Memory B cell (primary cell): ENCODE measurements around the gene ZIC2.
A peak's percentile ranks its signal among the peaks of the same experiment; 100 is the strongest.

Experiments used
- ATAC-seq: fragments of 150-1000 bp; cut with Tn5 transposase; 2 replicates; pipeline ENCODE4 v1.10.0; 2021; ENCODE audit warnings: low read depth, mild to moderate bottlenecking, moderate library complexity
- DNase-seq, 2 donors: peaks; one replicate each; pipeline ENCODE4 v3.0.0; 2022; ENCODE audit warnings: low spot score in 2 of 2
- H3K27ac Mint-ChIP-seq: one replicate; pipeline ENCODE4 v1.8.0; 2022; ENCODE audit warnings: mild to moderate bottlenecking, moderate library complexity, mixed read lengths
- H3K27me3 Mint-ChIP-seq: one replicate; pipeline ENCODE4 v1.8.0; 2022; ENCODE audit warnings: mixed read lengths
- H3K36me3 Mint-ChIP-seq: one replicate; pipeline ENCODE4 v1.8.0; 2022; ENCODE audit warnings: mild to moderate bottlenecking, mixed read lengths
- H3K4me1 Mint-ChIP-seq: one replicate; pipeline ENCODE4 v1.8.0; 2022; ENCODE audit warnings: mixed read lengths
- H3K4me3 Mint-ChIP-seq: one replicate; pipeline ENCODE4 v1.8.0; 2022; ENCODE audit warnings: mild to moderate bottlenecking, moderate library complexity, mixed read lengths
- H3K9me3 Mint-ChIP-seq: one replicate; pipeline ENCODE4 v1.8.0; 2022; ENCODE audit warnings: mixed read lengths

ZIC2 gene

DNA sequence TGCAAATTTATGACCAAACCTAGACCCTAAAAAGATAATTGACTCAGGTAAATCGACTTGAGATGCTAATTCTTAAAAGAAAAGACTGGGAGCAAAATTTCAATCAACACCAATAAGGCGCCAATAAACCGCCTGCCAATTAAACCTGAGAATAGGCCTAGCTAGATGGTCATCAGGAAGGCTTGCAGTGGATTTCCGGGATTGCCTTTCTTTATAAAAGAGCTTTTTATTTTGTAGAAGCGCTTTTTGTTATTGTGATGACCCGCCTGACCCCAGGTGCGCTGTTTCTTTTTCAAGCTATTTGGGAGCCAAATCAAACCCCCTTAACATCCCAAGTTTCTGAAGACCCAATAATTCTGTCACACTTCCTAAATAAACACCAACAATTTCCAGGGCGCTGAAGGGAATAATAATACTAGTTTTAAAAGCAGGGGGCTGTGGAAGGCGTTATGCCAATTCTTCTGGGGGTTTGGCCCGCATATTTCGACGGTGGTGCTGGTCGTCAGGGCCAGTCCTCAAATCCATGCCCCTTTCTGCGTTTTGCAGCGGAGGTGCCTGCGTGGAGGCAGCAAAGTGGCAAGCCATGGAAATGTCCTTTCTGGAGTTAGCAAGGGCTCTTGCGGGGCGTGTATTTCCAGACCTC lies 7.2 kb upstream of the ZIC2 start:
- Mint-ChIP-seq H3K4me3 (no peak overlapping the region), H3K36me3 (peaks cover 5% of the 10 kb centered on the region), H3K9me3 (peaks cover 3% of the 10 kb centered on the region), H3K4me1 (peaks cover 8% of the 10 kb centered on the region), H3K27me3 (peaks cover 39% of the 10 kb centered on the region), H3K27ac (no peak overlapping the region)
- ATAC-seq (no peak), DNase-seq (no peak)

DNA sequence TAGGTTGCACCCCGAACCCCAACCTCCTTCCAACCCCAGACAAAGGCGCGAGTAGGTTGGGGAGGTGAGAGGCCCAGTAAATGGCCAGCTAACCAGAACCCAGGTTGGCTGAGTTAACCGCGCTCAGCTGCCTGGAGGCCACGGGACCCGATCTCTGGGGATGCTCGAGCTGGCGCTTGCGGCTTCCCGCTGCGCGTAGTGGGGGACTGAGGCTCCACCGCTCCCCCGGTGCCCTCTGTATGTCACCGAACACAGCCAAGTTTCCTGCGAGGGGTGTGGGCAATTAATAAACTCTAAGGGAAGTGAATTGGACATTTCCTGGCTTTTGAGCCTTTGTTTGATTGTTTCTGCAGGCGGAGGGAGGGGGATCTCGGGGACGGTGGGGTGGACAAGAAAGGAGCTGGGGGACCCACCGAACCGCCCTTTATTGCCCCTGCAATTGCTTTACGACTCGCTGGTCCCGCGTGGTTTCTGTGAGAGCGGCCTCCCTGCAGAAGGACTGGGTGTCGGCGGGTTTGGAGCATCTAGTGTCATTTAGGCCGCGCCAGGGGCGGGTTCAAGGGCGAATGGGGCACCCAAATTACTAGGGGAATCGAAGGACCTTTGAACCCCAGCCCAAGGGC lies 6.5 kb upstream of the ZIC2 start:
- no peak overlapping the region for H3K27ac Mint-ChIP-seq
- peaks cover 2% of the 10 kb centered on the region for H3K36me3 Mint-ChIP-seq
- no peak overlapping the region for H3K4me3 Mint-ChIP-seq
- H3K4me1 Mint-ChIP-seq = peaks cover 4% of the 10 kb centered on the region
- H3K9me3 Mint-ChIP-seq = peaks cover 3% of the 10 kb centered on the region
- H3K27me3 Mint-ChIP-seq = peaks cover 36% of the 10 kb centered on the region
- no peak for ATAC-seq
- no peak for DNase-seq

DNA sequence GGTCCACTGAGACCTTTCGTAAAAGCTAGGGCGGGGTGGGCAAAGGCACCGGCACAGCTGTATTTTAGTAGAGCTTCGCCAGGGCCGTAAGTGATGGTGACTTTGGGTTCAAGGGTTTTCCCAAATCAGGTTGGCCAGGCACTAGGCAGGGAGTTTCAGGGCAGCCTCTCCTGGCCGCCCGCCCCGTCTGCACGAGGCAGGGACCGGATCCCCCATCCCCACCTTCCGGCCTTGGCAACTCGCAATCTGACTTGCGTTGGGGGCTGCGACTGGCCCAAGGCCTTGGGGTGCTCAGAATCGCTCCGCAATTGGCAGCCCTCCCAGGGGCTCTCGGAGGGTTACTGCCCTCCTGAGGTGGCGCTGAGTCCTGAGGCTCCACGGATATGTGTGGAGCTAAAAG lies 6.0 kb upstream of the ZIC2 start:
- peaks cover 2% of the 10 kb centered on the region for H3K36me3 Mint-ChIP-seq
- no peak overlapping the region for H3K4me3 Mint-ChIP-seq
- H3K27me3 Mint-ChIP-seq = peaks cover 34% of the 10 kb centered on the region
- H3K27ac Mint-ChIP-seq = no peak overlapping the region
- no peak for DNase-seq
- H3K4me1 Mint-ChIP-seq = peaks cover 3% of the 10 kb centered on the region
- H3K9me3 Mint-ChIP-seq = peaks cover 3% of the 10 kb centered on the region
- ATAC-seq = no peak

DNA sequence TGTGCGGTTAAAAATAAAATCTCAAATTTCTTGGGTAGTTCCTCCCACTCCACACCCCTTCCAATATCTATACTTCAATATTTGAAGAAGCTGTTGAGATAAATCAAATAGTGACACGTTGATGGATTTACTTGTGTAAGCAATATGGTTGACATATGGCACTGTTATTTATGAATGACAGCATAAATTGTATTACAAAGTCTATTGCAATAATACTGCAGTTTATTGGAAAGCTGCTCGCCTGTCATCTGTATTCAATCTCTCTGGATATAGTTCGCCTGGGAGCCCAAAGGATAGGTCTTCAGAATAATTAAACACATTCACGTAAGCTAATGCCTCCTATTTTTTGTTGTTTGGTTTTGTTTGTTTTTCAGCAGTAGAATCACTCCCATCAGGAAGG lies 5.0 kb upstream of the ZIC2 start:
- peaks cover 3% of the 10 kb centered on the region for H3K4me1 Mint-ChIP-seq
- peaks cover 3% of the 10 kb centered on the region for H3K9me3 Mint-ChIP-seq
- no peak overlapping the region for H3K4me3 Mint-ChIP-seq
- DNase-seq = no peak
- no peak overlapping the region for H3K27ac Mint-ChIP-seq
- no peak for ATAC-seq
- H3K27me3 Mint-ChIP-seq = peaks cover 33% of the 10 kb centered on the region
- peaks cover 2% of the 10 kb centered on the region for H3K36me3 Mint-ChIP-seq

DNA sequence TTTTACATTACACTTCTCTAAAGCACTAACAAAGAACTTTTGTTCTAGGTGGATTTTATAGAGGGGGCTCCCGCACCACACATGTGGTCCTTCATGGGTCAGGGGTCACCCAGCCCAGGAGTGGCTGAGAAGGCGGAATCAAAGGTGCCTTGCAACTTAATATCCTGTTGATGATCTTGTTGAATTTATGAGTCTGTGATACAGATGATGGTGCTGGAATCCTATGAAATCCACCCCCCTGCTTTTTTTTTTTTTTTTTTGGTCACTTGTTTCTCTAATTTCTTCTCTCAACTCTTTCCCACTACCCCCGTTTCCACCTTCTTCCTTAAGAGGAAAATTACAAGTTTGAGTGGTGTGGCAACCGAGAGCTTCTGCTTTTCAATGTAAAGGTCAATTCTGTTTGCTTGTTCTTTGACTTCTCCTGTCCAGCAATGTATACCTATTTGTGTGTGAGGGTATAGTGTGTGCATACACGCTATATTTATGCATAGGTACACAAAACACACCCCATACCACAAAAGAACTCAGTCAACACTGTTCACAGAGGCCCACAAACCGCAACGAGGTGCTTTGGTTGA lies 4.2 kb upstream of the ZIC2 start:
- Mint-ChIP-seq H3K4me3 (no peak overlapping the region), H3K9me3 (peaks cover 3% of the 10 kb centered on the region), H3K4me1 (peaks cover 3% of the 10 kb centered on the region), H3K27me3 (peaks cover 27% of the 10 kb centered on the region), H3K27ac (no peak overlapping the region), H3K36me3 (peaks cover 2% of the 10 kb centered on the region)
- ATAC-seq (no peak), DNase-seq (no peak)

DNA sequence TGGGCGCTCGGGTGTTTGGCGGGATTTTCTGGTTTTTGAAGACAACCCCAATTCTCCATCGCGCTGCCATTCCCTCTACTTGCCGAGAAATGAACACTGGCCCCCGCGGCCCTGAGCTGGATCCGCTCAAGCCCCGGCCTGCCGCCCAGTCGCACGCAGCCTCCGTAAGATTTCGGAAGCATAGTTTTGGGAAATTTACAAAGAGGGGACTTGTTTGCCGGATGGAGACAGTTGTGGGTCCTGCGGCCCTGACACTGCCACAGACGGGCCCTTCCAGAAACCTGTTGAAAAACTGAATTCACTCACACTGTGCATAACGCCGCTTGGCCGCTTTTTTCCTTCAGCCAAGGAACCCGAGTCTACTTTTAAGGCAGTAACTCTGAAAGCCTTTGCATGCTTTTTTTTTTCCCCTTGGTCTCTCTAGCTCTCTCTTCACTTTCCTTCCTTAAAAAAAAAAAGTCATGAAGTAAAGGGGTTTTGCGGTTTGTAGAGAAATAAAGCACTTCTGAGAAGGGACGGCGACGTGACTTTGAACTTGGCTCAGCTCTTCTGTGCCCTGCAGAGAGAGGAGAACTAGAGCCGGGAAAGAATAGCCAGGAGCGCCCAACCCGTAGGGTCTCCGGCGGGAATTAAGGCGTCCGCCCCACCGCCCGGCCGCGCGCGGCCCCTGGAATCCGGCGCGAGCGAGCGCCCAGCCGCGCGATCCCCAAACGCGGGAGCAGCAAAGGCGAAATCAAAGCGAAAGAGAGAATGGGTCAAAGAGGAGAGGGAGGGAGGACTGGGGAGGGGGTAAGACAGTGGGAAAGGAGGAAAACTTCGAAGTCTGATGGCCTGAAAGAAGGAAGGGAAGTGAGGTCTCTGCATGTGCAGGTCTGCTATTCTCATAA lies 3.4 kb upstream of the ZIC2 start:
- H3K27ac Mint-ChIP-seq = no peak overlapping the region
- ATAC-seq (no peak), DNase-seq (no peak)
- H3K4me1 Mint-ChIP-seq = peaks cover 3% of the 10 kb centered on the region
- peaks cover 2% of the 10 kb centered on the region for H3K9me3 Mint-ChIP-seq
- H3K4me3 Mint-ChIP-seq = no peak overlapping the region
- peaks cover 2% of the 10 kb centered on the region for H3K36me3 Mint-ChIP-seq
- H3K27me3 Mint-ChIP-seq = peaks cover 25% of the 10 kb centered on the region

DNA sequence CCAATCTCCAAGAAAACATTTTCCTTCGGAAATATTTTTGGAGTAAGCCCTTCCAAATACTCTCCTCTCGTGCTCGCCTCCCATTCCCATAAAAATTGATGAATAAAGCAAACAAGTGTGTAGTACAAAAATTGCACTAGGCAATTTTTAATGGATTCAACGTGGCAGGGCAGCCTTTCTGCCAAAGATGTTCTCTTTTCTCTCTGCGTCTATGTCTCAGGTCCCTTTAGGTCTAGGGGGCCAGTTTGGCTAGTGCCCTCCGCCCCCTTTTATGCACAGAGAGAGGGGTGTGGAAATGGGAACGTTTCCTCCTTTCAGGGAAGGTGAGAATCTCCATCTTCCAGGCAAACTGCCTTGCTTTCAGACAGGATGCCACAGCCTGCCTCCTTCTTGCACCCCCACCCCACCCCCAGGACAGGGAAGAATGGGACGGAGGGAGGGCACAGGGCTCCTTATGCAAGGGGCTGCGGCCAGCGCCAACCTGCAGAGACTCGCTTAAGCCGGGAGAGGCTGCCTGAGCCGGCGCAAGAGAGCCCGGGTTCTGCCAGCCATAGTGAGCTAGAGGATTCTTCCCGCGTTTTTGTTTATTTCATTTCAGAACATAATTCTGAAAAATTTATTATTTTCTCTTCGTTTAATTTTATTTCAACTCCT lies 2.7 kb upstream of the ZIC2 start:
- Mint-ChIP-seq H3K4me3 (no peak overlapping the region), H3K27ac (no peak overlapping the region), H3K4me1 (peaks cover 3% of the 10 kb centered on the region), H3K27me3 (peaks cover 21% of the 10 kb centered on the region), H3K36me3 (no peaks in the 10 kb centered on the region), H3K9me3 (no peaks in the 10 kb centered on the region)
- no peak for DNase-seq
- no peak for ATAC-seq

DNA sequence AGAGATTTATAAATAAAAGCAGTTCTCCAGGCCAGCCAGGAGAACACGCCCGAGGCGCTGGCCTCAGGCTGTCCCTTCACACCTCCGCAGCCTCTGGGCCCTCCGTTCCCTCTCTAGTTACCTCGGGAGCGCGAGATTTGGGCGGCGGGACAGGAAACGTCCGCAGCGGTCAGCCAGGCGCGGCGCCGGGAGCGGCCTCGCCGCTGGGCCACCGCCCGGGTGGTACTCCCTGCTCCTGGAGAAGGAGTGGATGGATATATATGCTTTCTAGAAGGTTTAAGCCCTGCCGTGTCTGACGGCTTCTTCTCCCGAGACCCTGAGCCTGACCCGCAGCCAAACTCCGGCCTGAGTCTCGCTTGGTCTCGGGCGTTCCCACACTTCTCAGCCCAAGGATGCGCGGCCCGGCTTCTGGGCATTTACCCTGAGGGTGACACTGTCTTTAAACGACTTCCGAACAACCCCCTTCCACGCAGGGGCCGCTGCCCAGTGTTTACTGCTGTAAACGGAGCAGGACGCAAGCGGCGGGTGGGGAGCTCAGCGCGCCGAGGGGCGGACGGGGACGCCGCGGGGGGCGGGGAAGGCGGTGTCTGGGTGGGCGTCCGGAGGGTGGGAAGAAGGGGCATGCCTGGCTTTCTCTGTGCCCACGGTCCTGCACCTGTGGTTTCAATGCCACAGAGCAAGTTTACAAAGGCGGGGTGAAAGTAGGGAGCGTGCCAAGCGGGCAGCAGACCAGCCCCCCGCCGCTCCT lies 2.0 kb upstream of the ZIC2 start:
- peak in 1 of 2 donors; percentile 16 for DNase-seq
- Mint-ChIP-seq H3K36me3 (no peaks in the 10 kb centered on the region), H3K9me3 (no peaks in the 10 kb centered on the region), H3K27ac (no peak overlapping the region), H3K4me1 (peaks cover 3% of the 10 kb centered on the region), H3K27me3 (peaks cover 20% of the 10 kb centered on the region), H3K4me3 (peak overlapping the region; percentile 21)
- no peak for ATAC-seq

DNA sequence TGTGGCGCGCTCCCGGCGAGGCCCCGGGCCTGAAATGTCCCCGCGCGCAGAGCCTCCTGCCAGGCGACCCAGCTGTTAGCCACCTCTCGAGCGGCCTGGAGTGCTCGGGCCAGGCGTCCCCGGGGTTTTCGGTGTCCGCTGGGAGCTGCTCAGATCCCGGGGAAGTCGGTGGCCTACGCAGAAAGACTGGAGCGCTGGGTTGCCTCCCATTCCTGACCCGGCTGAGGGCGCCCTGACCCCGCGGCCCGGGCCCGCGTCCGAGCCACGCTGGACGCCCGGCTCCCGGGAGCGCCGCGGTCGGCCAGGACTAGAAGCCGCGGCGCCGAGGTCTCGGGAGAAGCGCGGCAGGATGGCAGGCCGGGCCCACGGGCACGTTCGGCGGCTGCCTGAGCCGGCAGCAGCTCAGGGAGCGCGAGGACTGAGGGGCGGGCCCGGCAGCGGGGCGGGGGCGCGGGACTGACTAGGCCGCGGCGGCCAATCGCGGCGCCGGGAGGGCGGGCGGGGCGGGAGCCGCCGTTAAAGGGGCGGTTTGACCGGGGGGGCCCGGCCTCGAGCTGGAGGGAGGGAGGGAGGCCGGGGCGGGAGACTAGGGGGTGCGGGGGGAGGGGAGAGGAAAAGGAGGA lies 1.3 kb upstream of the ZIC2 start:
- Mint-ChIP-seq H3K4me1 (peaks cover 3% of the 10 kb centered on the region), H3K4me3 (no peak overlapping the region), H3K9me3 (no peaks in the 10 kb centered on the region), H3K27me3 (peaks cover 17% of the 10 kb centered on the region), H3K27ac (no peak overlapping the region), H3K36me3 (no peaks in the 10 kb centered on the region)
- DNase-seq (peak in 1 of 2 donors; percentile 40), ATAC-seq (peak; percentile 71)

DNA sequence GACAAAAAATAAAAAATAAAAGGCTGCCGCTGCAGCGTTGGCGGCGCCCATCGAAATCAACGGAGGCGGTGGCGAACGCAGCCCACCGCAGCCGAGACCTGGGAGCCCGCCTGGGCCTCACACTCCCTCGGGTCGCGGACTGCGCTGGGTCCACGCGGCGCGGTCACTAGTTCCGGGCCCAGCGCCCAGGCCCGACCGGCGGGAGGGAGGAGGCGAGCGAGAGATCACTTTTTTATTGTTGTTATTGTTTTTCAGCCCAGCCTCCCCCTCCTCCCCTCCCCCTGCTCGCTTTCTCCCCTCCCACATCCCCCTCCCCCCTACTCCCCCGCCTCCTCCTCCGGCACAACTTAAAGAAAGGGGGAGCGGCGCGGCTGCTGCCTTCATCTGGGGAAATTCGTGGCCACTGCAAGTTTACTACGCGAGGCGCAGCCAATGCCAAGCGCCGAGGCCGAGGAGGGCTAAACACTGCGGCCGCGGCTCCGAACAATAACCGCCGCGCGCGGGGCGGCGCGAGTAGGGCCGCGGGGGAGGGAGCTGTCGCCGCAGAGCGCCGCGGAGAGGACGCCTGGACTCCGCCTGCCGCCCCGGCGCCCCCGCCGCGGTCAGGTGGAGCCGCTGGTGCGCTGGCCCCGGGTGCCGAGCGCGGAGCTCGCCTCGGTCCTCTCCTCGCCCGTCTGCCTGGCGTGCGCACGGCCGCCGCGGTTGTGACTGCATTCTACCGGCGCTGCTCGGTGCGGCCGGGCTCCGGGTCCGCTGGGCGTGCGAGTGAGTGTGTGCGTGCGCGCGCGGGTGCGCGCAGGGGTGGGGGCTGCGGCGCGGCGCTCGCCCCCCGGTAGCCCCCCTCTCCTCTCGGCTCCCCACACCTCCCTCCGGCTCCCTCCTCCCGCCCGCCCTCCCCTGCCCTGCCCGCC lies 505 bp upstream of the ZIC2 start:
- Mint-ChIP-seq H3K27ac (no peak overlapping the region), H3K4me1 (peaks cover 3% of the 10 kb centered on the region), H3K4me3 (peak overlapping the region; percentile 72), H3K36me3 (peaks cover 2% of the 10 kb centered on the region), H3K9me3 (peaks cover 3% of the 10 kb centered on the region), H3K27me3 (peaks cover 19% of the 10 kb centered on the region)
- DNase-seq (no peak), ATAC-seq (peak; percentile 19)

DNA sequence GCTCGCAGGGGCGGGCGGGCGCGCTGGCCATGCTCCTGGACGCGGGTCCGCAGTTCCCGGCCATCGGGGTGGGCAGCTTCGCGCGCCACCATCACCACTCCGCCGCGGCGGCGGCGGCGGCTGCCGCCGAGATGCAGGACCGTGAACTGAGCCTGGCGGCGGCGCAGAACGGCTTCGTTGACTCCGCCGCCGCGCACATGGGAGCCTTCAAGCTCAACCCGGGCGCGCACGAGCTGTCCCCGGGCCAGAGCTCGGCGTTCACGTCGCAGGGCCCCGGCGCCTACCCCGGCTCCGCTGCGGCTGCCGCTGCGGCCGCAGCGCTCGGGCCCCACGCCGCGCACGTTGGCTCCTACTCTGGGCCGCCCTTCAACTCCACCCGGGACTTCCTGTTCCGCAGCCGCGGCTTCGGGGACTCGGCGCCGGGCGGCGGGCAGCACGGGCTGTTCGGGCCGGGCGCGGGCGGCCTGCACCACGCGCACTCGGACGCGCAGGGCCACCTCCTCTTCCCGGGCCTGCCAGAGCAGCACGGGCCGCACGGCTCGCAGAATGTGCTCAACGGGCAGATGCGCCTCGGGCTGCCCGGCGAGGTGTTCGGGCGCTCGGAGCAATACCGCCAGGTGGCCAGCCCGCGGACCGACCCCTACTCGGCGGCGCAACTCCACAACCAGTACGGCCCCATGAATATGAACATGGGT lies 599 bp downstream of the ZIC2 start:
- Mint-ChIP-seq H3K9me3 (peaks cover 3% of the 10 kb centered on the region), H3K4me1 (peaks cover 3% of the 10 kb centered on the region), H3K4me3 (no peak overlapping the region), H3K27me3 (peaks cover 16% of the 10 kb centered on the region), H3K36me3 (peaks cover 2% of the 10 kb centered on the region), H3K27ac (no peak overlapping the region)
- peak; percentile 22 for ATAC-seq
- DNase-seq = no peak
